Liver (tissue), 9 donors: ENCODE measurements around the gene PSMB7. TPM values are rescaled to one million over a fixed set of nuclear protein-coding genes. Genes with fewer than 3 reads are reported as not detected.

Experiments used
- DNase-seq: peaks from one replicate; pipeline ENCODE4 v3.0.0-alpha.2; 2017; ENCODE audit warnings: low spot score
- H3K27ac ChIP-seq, 2 donors: one replicate each; pipeline ENCODE4 v1.7.0; 2013; ENCODE audit warnings: inconsistent platforms in 2 of 2, low read length in 2 of 2, control low read depth in 1 of 2, low read depth in 1 of 2, mild to moderate bottlenecking in 1 of 2
- H3K27me3 ChIP-seq, 4 donors: one replicate each; pipeline versions ENCODE4 v1.6.1 to v1.7.0; 2013; ENCODE audit warnings: low read length in 3 of 4, inconsistent platforms in 1 of 4, mild to moderate bottlenecking in 1 of 4, moderate library complexity in 1 of 4; ENCODE audit not compliant: control insufficient read depth in 4 of 4, insufficient read depth in 4 of 4
- H3K36me3 ChIP-seq, 4 donors: one replicate each; pipeline versions ENCODE4 v1.6.1 to v1.7.0; 2013; ENCODE audit warnings: low read length in 3 of 4, mild to moderate bottlenecking in 3 of 4, low read depth in 1 of 4, moderate library complexity in 1 of 4; ENCODE audit not compliant: control insufficient read depth in 4 of 4, insufficient read depth in 3 of 4
- H3K4me1 ChIP-seq, 4 donors: one replicate each; pipeline versions ENCODE4 v1.6.1 to v1.7.0; 2013; ENCODE audit warnings: low read length in 3 of 4, mild to moderate bottlenecking in 3 of 4, moderate library complexity in 1 of 4; ENCODE audit not compliant: control insufficient read depth in 4 of 4, insufficient read depth in 4 of 4
- H3K4me3 ChIP-seq, 3 donors: one replicate each; pipeline versions ENCODE4 v1.6.1 to v1.7.0; 2013; ENCODE audit warnings: low read length in 3 of 3, control low read depth in 1 of 3, low read depth in 1 of 3, mild to moderate bottlenecking in 1 of 3
- H3K9ac ChIP-seq, 2 donors: one replicate each; pipeline ENCODE4 v1.7.0; 2013; ENCODE audit warnings: low read length in 2 of 2, mild to moderate bottlenecking in 2 of 2, moderate library complexity in 2 of 2, control low read depth in 1 of 2, low read depth in 1 of 2
- H3K9me3 ChIP-seq, 4 donors: one replicate each; pipeline versions ENCODE4 v1.6.1 to v1.7.0; 2013; ENCODE audit warnings: low read length in 3 of 4; ENCODE audit not compliant: control insufficient read depth in 4 of 4
- FOXA1 ChIP-seq: IDR thresholded peaks from 2 replicates; pipeline ENCODE4 v1.6.1; 2016; ENCODE audit warnings: antibody characterized with exemption
- HNF4A ChIP-seq, 2 donors: conservative IDR thresholded peaks; 2 replicates each; pipeline ENCODE4 v1.6.1; 2016; ENCODE audit warnings: antibody characterized with exemption in 2 of 2, mild to moderate bottlenecking in 2 of 2
- JUND ChIP-seq, 2 donors: IDR thresholded peaks; 2 replicates each; pipeline ENCODE4 v1.6.1; 2016; ENCODE audit warnings: antibody characterized with exemption in 2 of 2
- NR2F2 ChIP-seq: IDR thresholded peaks from 2 replicates; pipeline ENCODE4 v1.6.1; 2016; ENCODE audit warnings: antibody characterized with exemption
- REST ChIP-seq: IDR thresholded peaks from 2 replicates; pipeline ENCODE4 v1.6.1; 2016; ENCODE audit warnings: antibody characterized with exemption, mild to moderate bottlenecking
- RXRA ChIP-seq, 2 donors: IDR thresholded peaks; 2 replicates each; pipeline ENCODE4 v1.6.1; 2017 to 2018; ENCODE audit warnings: antibody characterized with exemption in 2 of 2, mild to moderate bottlenecking in 1 of 2
- SP1 ChIP-seq: IDR thresholded peaks from 2 replicates; pipeline ENCODE4 v1.6.1; 2018; ENCODE audit warnings: antibody characterized with exemption, mild to moderate bottlenecking
- ZBTB33 ChIP-seq: IDR thresholded peaks from 2 replicates; pipeline ENCODE4 v1.6.1; 2016; ENCODE audit warnings: antibody characterized with exemption
- whole genome bisulfite sequencing: extraction: QIAGEN DNeasy Blood & Tissue Kit; methylation state at CpG from one replicate; pipeline ENCODE4 v1.1.7; 2013; 5-methylcytosine and 5-hydroxymethylcytosine counted together
- polyA plus RNA-seq, 2 donors: library from polyadenylated mRNA; stranded (reverse) in 1 of 2; unstranded in 1 of 2; fragments of 200-250 nt in 1 of 2; fragments of >200 nt in 1 of 2; fragmentation: Nextera tagmentation in 1 of 2; extraction: Ambion mirVana in 1 of 2; gene quantifications; one replicate each; pipeline versions ENCODE4 v1.2.1 to v1.2.3, GENCODE V29; 2013 to 2015
- total RNA-seq, 2 donors: library from RNA; depleted of rRNA; stranded (reverse); fragments of >200 nt; gene quantifications; one replicate each; pipeline ENCODE4 v1.2.3, GENCODE V29; 2014
- TF ChIP-seq, protein P1 (sequence below): fragments of 150-350 bp; IDR thresholded peaks from 2 replicates; pipeline ENCODE4 v1.5.1; 2017; ENCODE audit warnings: improper control_type of control experiment, low read depth, low read length; ENCODE audit not compliant: missing input control
- donor health status: healthy.
- donor health status: healthy.
- donor health status: healthy.
- donor health status: healthy.
- donor health status: healthy.

PSMB7 gene
- total and polyA plus RNA-seq, 4 donors = 90.9 to 183 (median 134) TPM

DNA sequence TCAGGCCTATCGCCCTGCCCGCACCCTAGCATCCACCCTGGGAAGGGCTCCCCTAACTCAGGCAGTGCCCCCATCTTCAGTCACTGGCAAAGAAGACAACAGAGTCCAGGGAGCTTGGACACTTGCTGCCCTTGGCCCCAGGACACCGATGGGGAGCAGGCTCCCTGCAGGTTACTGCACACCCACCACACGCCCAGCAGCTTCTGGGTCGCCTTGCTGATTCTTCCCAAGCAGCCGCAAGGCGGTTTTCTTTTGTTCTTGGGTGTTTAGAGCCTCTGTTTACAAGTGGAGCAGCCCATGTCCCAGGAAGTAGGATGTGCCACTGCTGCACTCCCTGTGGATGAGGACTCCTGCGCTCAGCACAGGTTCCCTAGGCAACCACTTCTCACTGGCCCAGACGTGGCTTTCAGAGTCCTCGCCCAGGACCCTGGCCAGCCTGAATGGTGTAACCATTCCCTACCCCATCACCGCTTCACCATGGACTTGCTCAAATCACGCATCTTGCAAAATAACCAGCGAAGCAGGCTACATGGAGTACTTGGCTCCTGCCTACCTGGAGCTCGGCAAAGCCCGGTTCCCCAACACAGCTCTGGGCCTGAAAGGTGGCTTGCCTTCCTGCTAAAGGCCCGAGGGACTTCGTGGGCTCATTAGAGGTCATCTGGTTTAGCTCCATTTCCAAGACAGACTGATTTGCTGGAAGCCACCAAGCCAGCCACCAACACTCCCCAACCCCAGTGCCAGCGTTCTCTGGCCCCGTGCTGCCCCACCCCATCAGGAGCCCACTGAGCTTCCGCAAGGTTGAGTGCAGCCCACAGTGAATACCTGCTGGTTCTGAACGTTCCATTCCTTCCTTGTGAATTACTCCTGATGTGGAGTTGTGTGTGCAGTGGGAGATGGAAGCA lies 60.0 kb downstream of the PSMB7 start:
- Histone ChIP-seq H3K36me3 (peaks cover 3 to 56% (median 34%) of the 10 kb centered on the region in 4 donors), H3K4me1 (peaks cover 0 to 20% (median 12%) of the 10 kb centered on the region in 4 donors), H3K27me3 (no peaks in the 10 kb centered on the region), H3K9ac (no peak overlapping the region), H3K9me3 (no peaks in the 10 kb centered on the region), H3K4me3 (no peak overlapping the region), H3K27ac (no peak overlapping the region)
- no peak for DNase-seq
- WGBS = 93% methylated on average over 21 of the region's 21 CpGs
- TF ChIP-seq ZBTB33 (no peak), JUND (IDR thresholded peaks at IDR 0.05) (no peak), SP1 (no peak), FOXA1 (no peak), HNF4A (conservative IDR thresholded peaks at IDR 0.05) (no peak), RXRA (IDR thresholded peaks at IDR 0.05) (no peak), NR2F2 (no peak), REST (no peak)
- TF ChIP-seq, protein P1, sequence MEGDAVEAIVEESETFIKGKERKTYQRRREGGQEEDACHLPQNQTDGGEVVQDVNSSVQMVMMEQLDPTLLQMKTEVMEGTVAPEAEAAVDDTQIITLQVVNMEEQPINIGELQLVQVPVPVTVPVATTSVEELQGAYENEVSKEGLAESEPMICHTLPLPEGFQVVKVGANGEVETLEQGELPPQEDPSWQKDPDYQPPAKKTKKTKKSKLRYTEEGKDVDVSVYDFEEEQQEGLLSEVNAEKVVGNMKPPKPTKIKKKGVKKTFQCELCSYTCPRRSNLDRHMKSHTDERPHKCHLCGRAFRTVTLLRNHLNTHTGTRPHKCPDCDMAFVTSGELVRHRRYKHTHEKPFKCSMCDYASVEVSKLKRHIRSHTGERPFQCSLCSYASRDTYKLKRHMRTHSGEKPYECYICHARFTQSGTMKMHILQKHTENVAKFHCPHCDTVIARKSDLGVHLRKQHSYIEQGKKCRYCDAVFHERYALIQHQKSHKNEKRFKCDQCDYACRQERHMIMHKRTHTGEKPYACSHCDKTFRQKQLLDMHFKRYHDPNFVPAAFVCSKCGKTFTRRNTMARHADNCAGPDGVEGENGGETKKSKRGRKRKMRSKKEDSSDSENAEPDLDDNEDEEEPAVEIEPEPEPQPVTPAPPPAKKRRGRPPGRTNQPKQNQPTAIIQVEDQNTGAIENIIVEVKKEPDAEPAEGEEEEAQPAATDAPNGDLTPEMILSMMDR = no peak

DNA sequence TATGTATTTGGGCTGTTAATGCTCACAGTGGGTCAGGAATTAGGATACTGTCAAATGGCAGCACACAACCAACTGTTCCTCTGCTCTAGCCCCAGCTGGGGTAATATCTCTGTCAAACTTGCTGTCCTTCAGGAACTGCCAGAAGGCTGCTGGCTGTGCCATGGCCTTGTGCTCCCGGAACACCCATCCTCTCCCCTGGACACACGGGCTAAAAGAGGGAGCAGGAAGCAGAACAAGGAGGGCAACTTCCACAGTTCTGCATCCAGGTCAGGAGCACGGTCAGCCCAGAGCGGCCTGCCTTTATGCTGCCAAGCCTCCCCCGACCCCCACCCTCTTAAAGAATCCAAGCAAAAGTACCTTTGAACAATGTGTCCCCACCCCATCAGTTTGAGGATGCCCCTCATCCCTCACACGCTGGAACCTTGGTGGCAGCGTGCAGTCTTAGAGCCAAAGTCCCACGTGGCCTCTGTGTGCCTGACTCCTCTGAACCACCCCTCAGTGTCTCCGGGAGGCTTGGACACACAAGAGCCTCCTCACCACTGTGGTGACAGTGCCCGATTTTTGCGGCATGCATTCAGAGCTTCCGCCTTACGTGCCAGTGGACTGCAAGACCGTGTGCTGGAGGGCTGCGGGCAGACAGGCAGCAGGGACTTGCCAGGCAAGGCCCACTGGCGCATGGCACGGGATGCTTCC lies 60.8 kb downstream of the PSMB7 start:
- Histone ChIP-seq H3K36me3 (peaks cover 3 to 58% (median 40%) of the 10 kb centered on the region in 4 donors), H3K9me3 (no peaks in the 10 kb centered on the region), H3K27me3 (no peaks in the 10 kb centered on the region), H3K9ac (no peak overlapping the region), H3K27ac (no peak overlapping the region), H3K4me1 (peaks cover 0 to 18% (median 14%) of the 10 kb centered on the region in 4 donors), H3K4me3 (no peak overlapping the region)
- DNase-seq = no peak
- TF ChIP-seq NR2F2 = no peak
- WGBS = 94% methylated on average over 17 of the region's 17 CpGs
